Frontal cortex (tissue), 4 donors: ENCODE results near the gene TMEM91. TPM values are rescaled to one million over a fixed set of nuclear protein-coding genes. Genes with fewer than 3 reads are reported as not detected.

ENCODE experiments used
- DNase-seq, 2 donors: peaks; one replicate each; pipeline ENCODE4 v3.0.0; 2012; ENCODE audit warnings: low spot score in 2 of 2
- FAIRE-seq: peaks from 2 replicates; lab custom pipeline; 2012; peaks lifted over from hg19 to GRCh38; lab: Jason Lieb, UNC
- total RNA-seq: library from RNA; depleted of rRNA; stranded (reverse); fragments of >200 nt; gene quantifications from one replicate; pipeline ENCODE4 v1.2.3, GENCODE V29; 2014
- donor health status: control.
- donor health status: control.
- donor health status: control.

Gene TMEM91
- total RNA-seq, 1 donor from 2014 or later: 6.5 TPM

- DNase-seq (no peak), FAIRE-seq (no peak)
Measured at GRCh38 chr19:41426116-41426841, 49.9 kb downstream of the TMEM91 start.

GRCh38 chr19:41426952-41427646, 50.8 kb downstream of the TMEM91 start, which contains the start of gene B3GNT8:
Gene B3GNT8, minus strand, starts transcription at chr19:41427374. Its CDS starts 596 bp downstream, at chr19:41426778.
- FAIRE-seq: no peak
- peak in 1 of 2 donors; percentile 49 for DNase-seq

- FAIRE-seq: no peak
- peak in 1 of 2 donors; percentile 47 for DNase-seq
Measured at GRCh38 chr19:41427647-41428480, 51.5 kb downstream of the TMEM91 start.

GRCh38 chr19:41428481-41428859, 52.1 kb downstream of the TMEM91 start:
- FAIRE-seq: no peak
- no peak for DNase-seq

GRCh38 chr19:41430922-41431321, 54.6 kb downstream of the TMEM91 start:
- DNase-seq (no peak), FAIRE-seq (no peak)

GRCh38 chr19:41431426-41432386, 55.4 kb downstream of the TMEM91 start:
- peak in 1 of 2 donors; percentile 51 for DNase-seq
- no peak for FAIRE-seq

- FAIRE-seq (no peak), DNase-seq (no peak)
Measured at GRCh38 chr19:41433171-41433570, 56.8 kb downstream of the TMEM91 start.

Other genes with a start within 250 kb of the TMEM91 start
- gene CYP2S1, start 183.3 kb upstream of the TMEM91 start, total RNA-seq: 0.41 TPM
- gene AXL, start 157.3 kb upstream of the TMEM91 start, total RNA-seq: 4.9 TPM
- gene HNRNPUL1, start 112.2 kb upstream of the TMEM91 start, total RNA-seq: 51.8 TPM
- 4.1 TPM for gene CCDC97, start 66.4 kb upstream of the TMEM91 start, total RNA-seq
- gene TGFB1, start 22.6 kb upstream of the TMEM91 start, total RNA-seq: 0.41 TPM
- gene B9D2, start 12.4 kb upstream of the TMEM91 start, total RNA-seq: 5.3 TPM
- 14.7 TPM for gene EXOSC5, start 20.8 kb downstream of the TMEM91 start, total RNA-seq
- gene BCKDHA, start 21.3 kb downstream of the TMEM91 start, total RNA-seq: 28.1 TPM
- gene B3GNT8, start 50.8 kb downstream of the TMEM91 start, total RNA-seq: 2.0 TPM
- 15.5 TPM for gene DMAC2, start 63.4 kb downstream of the TMEM91 start, total RNA-seq
- gene ERICH4, start 66.6 kb downstream of the TMEM91 start, total RNA-seq: not detected
- 1.2 TPM for gene CEACAM21, start 199.6 kb downstream of the TMEM91 start, total RNA-seq